Peyer's patch (tissue), 4 donors: ENCODE results near the gene AKAP11.

Experiments
- POLR2A ChIP-seq, 2 donors: fragments of 450-650 bp; IDR thresholded peaks; one replicate each; pipeline ENCODE4 v1.5.1; 2017; ENCODE audit warnings: antibody characterized with exemption in 2 of 2, mild to moderate bottlenecking in 2 of 2, moderate library complexity in 2 of 2
- TF ChIP-seq, protein P1 (sequence below), 6 experiments: fragments of 450-650 bp in 4 of 6; fragments of 200-600 bp in 2 of 6; sonication (generic) in 1 of 6; IDR thresholded peaks; one replicate each; pipeline ENCODE4 v1.5.1; 2017 to 2019; ENCODE audit warnings: antibody characterized with exemption in 6 of 6, mild to moderate bottlenecking in 3 of 6, moderate library complexity in 1 of 6

DNA sequence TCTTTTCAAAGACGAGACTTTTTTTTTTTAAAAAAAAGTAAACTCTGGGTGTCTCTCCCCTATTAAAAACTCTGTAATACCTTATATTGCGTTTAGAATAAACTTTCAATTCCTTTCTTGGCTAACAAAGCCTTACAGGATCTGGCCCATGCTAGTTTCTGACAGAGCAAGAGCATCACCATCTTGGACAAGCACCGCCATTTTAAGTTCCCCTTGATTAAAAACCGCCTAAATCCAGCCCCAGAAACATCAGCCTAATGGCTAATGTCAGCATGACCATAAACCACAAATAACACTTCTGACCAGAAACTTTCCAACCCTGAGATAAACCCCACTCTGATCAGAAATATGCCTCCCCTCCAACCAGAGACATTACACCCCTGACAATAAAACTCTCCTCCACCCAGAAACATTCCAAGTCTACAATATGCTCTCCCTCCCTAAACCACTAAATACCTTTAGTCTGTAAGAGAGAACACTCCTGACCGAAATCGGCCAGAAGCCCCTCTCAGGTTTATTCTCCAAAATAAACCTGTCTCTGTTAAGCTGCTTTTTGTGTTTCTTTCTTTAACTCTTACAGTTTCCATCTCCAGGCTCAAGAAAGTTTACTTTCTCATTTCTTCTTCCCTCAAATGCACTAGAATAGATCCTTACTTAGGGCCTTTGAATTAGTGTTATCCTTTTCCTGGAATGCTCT lies 1.6 kb upstream of the AKAP11 start:
- TF ChIP-seq, protein P1, sequence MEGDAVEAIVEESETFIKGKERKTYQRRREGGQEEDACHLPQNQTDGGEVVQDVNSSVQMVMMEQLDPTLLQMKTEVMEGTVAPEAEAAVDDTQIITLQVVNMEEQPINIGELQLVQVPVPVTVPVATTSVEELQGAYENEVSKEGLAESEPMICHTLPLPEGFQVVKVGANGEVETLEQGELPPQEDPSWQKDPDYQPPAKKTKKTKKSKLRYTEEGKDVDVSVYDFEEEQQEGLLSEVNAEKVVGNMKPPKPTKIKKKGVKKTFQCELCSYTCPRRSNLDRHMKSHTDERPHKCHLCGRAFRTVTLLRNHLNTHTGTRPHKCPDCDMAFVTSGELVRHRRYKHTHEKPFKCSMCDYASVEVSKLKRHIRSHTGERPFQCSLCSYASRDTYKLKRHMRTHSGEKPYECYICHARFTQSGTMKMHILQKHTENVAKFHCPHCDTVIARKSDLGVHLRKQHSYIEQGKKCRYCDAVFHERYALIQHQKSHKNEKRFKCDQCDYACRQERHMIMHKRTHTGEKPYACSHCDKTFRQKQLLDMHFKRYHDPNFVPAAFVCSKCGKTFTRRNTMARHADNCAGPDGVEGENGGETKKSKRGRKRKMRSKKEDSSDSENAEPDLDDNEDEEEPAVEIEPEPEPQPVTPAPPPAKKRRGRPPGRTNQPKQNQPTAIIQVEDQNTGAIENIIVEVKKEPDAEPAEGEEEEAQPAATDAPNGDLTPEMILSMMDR (IDR thresholded peaks at IDR 0.05) = no peak
- no peak for TF ChIP-seq POLR2A (IDR thresholded peaks at IDR 0.05)
